ENCODE measurements around the gene NBR1.
"Not testable (repeated sequence)": the region's sequence is repeated elsewhere in the genome, so short reads cannot be mapped to it uniquely, and the experiment has no call there.

NBR1 gene

GRCh38 chr17:43155666-43156065 lies 15.3 kb upstream of the NBR1 start:
- DNase-seq (ENCODE audit: low read depth in 2 of 3, low spot score in 2 of 3) = no peak

GRCh38 chr17:43159232-43159631 lies 11.8 kb upstream of the NBR1 start:
- not testable (repeated sequence) for DNase-seq (ENCODE audit: low read depth in 2 of 3, low spot score in 2 of 3)

DNA sequence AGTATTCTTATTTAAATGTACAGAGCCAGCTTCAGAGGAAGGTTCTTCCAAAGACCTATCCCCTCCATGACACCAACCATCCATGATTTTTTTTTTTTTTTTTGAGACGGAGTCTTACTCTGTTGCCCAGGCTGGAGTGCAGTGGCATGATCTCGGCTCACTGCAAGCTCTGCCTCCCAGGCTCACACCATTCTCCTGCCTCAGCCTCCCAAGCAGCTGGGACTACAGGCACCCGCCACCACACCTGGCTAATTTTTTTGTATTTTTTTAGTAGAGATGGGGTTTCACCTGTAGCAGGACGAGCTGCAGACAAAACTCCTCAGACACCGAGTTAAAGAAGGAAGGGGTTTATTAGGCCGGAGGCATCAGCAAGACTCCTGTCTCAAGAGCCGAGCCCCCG lies 11.1 kb upstream of the NBR1 start:
- DNase-seq (ENCODE audit: low read depth in 2 of 3, low spot score in 2 of 3) = not testable (repeated sequence)

DNA sequence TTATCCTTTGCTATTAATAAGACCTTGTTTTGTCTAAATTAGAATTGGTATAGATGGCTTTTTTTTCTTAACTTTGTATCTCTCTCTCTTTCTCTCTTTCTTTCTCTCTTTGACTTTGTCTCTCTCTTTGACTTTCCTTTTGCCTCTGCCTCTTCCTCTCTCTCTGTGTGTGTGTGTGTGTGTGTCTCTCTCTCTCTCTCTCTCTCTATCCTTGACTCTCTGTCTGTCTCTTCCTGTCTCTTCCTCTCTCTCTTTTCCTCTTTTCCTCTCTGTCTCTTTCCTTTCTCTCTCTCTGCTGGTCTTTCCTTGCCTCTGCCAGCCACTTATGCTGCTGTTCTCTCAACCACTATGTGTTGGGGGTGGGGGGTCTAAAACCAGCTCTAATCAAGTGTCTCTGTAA lies 5.0 kb upstream of the NBR1 start:
- DNase-seq (ENCODE audit: low read depth in 2 of 3, low spot score in 2 of 3) = not testable (repeated sequence)

GRCh38 chr17:43169561-43170139 lies 1.4 kb upstream of the NBR1 start:
- no peak for DNase-seq (ENCODE audit: low read depth in 2 of 3, low spot score in 2 of 3)

GRCh38 chr17:43170140-43170765 lies 761 bp upstream of the NBR1 start:
- peak; percentile 45 to 68 (median 63) for DNase-seq (ENCODE audit: low read depth in 2 of 3, low spot score in 2 of 3)

GRCh38 chr17:43171586-43172487 lies 823 bp downstream of the NBR1 start:
- no peak for DNase-seq (ENCODE audit: low read depth in 2 of 3, low spot score in 2 of 3)

DNA sequence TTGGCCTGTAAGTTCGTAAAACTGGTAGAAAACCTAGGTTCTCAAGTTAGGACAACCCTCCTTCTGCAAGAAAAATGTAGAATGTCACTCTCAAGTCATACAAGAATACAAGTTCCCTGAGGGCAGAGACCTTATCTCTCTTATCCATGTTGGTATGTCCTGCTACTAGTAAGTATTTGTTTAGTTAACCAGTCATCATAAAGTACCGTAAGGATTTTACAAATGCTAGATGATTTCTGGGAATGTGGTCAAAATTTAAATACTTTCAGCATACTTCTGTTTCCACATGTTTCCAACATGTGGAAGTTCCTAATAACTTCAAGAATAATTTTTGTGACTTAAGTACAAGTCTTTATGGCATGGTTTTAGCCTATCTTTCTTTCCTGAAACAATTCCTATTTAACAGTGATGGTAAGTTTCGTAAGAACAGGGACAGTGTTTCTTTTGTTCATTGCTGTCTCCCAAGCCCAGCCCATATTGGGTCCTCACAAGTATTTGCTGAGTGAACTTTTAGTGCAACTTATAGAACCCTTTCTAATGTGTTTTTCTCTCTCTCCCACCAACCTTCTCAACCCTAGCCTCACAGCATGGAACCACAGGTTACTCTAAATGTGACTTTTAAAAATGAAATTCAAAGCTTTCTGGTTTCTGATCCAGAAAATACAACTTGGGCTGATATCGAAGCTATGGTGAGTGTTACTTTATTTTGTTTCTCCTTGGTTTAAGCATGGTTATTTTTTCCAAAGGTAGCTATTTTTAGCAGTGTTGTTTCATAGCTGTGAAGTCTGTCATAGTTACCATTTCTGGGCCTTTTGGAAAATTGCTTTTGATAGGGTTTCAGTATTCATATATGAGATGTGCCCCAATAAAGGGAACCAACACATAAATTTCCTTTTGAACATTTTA lies 4.5 kb downstream of the NBR1 start:
- DNase-seq (ENCODE audit: low read depth in 2 of 3, low spot score in 2 of 3) = no peak

GRCh38 chr17:43176119-43176570 lies 5.1 kb downstream of the NBR1 start:
- no peak for DNase-seq (ENCODE audit: low read depth in 2 of 3, low spot score in 2 of 3)

DNA sequence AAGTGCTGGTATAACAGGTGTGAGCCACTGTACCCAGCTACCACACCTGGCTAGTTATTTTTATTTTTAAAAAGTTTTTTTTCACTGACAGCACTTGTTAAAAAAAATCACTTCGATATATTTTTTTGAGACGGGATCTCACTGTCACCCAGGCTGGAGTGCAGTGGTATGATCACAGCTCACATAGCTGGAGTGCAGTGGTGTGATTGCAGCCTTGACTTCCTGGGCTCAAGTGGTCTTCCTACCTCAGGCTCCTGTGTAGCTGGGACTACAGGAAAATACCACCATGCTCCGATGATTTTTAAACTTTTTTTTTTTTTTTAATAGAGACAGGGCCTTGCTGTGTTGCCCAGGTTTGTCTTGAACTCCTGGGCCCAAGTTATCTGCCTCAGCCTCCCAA lies 12.9 kb downstream of the NBR1 start:
- no peak for DNase-seq (ENCODE audit: low read depth in 2 of 3, low spot score in 2 of 3)

DNA sequence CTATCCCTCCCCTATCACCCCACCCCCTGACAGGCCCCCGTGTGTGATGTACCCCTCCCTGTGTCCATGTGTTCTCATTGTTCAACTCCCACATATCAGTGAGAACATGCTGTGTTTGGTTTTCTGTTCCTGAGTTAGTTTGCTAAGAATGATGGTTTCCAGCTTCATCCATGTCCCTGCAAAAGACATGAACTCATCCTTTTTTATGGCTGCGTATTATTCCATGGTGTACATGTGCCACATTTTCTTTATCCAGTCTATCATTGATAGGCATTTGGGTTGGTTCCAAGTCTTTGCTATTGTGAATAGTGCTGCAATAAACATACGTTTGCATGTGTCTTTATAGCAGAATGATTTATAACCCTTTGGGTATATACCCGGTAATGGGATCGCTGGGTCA lies 15.6 kb downstream of the NBR1 start:
- not testable (repeated sequence) for DNase-seq (ENCODE audit: low read depth in 2 of 3, low spot score in 2 of 3)

- DNase-seq (ENCODE audit: low read depth in 2 of 3, low spot score in 2 of 3) = no peak
Observed at GRCh38 chr17:43193251-43193650, 22.2 kb downstream of the NBR1 start.

DNA sequence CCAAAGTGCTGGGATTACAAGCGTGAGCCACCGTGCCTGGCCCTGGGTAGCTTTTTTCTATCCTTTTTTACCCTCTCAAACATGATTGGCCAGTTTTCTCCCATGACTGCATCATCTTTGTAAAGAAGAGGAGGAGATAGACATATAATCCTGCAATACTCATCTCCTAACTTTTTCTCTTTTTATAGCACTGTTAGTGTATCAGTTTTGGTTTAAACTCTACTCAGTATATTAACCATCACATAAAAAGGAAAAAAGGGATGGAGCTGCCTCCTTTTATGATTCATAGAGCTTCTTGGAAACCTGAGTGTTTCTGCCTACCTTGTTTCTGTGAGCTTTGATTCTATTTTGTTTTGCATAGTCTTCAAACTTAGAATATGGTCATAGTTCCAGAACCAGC lies 28.6 kb downstream of the NBR1 start:
- no peak for DNase-seq (ENCODE audit: low read depth in 2 of 3, low spot score in 2 of 3)

DNA sequence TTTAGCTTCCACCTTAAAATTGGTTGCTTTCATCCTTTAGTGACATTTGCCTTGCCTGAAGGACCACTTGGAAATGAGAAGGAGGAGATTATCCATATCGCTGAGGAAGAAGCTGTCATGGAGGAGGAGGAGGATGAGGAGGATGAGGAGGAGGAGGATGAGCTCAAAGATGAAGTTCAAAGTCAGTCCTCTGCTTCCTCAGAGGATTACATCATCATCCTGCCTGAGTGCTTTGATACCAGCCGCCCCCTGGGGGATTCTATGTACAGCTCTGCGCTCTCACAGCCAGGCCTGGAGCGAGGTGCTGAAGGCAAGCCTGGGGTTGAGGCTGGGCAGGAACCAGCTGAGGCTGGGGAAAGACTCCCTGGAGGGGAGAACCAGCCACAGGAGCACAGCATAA lies 29.1 kb downstream of the NBR1 start:
- no peak for DNase-seq (ENCODE audit: low read depth in 2 of 3, low spot score in 2 of 3)

GRCh38 chr17:43203013-43203412 lies 32.0 kb downstream of the NBR1 start:
- DNase-seq (ENCODE audit: low read depth in 2 of 3, low spot score in 2 of 3) = not testable (repeated sequence)

GRCh38 chr17:43210576-43210975 lies 39.6 kb downstream of the NBR1 start:
- no peak for DNase-seq (ENCODE audit: low read depth in 2 of 3, low spot score in 2 of 3)

- DNase-seq (ENCODE audit: low read depth in 2 of 3, low spot score in 2 of 3) = no peak
Observed at GRCh38 chr17:43211123-43211479, 40.1 kb downstream of the NBR1 start.

DNA sequence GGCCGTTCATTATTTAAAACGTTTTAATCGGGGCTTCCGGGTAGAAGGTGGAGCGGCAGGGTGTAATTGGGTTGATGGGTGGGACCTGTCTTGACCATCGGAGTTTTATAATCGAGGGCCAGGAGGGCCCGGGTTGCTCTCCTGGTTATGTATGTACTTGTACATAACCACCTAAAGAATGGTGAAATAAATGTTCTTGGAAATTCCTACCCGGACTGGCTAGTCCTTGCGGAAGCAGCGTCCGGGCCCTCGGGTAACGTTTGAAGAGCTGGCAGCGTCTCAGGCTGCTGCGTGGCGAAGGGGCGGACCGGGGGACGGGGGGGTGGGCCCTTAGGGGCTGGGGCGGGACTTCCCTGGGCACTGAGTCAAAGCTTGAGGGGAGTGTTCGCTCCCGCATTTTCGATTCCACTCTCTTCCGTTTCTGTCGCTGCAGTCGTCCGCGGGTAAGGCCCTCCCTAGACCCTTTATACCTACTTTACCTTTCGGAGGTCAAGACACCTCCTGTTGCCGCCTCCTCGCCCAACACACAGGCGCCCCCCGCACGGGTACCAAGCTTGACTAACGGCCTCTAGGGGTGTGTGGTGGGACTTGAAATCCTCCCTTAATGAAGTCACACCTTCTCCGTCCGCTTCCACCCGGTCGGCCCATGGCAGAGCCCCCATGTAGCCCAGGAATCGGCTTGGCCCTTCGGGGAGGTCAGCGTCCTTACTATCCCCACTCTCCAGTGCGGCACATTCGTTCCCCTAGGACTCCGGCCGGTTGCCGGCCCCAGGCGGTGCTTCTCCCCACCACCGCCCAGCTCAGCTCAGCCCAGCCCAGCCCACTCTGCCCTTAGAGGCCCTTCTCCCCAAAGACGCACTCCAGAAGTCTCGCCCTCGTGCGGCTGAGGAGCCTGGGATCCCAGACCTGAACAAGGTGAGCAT lies 40.7 kb downstream of the NBR1 start, which contains the start of gene TMEM106A:
Gene TMEM106A, plus strand, starts transcription at position 396 of the 923 bp plus-strand sequence. CDS start 1,167 bp downstream, outside the sequence.
- peak; percentile 49 to 56 (median 56) for DNase-seq (ENCODE audit: low read depth in 2 of 3, low spot score in 2 of 3)

GRCh38 chr17:43212641-43213490 lies 41.9 kb downstream of the NBR1 start:
- DNase-seq (ENCODE audit: low read depth in 2 of 3, low spot score in 2 of 3) = no peak

Data from activated CD8-positive, alpha-beta memory T cell treated with anti-CD3 and anti-CD28 coated beads for 48 hours (primary cell).